ENCODE results near the gene CERK. TPM values are rescaled to one million over a fixed set of nuclear protein-coding genes. Genes with fewer than 3 reads are reported as not detected.

Gene CERK
- total RNA-seq, 1 experiment from 2014 or later = 24.9 TPM

DNA sequence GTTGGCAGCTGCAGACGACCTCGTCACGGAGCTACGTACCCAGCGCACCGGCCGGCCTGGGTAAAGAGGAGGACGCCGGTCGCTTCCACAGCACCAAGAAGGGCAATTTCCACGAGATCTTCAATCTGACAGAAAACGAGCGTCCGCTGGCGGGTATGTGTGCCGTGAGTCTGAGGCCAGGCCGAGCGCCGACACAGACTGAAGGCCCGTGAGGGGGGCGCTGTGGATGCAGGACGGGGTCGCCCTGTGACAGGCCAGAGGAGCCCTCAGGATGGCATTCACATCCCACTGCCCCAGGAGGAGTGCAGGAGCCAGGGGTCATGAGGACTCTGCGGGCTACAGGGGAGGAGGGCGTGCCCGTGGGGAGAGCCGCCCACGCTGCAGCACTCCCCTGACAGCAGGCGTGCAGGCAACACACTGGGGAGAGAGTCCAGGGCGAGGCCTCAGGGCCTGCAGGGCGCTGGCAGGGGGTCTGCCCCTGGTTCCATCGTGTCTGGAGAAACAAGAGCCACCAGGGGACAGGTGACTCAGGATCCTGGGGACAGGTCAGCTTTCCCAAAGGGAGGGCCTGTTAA is 64.3 kb downstream of the CERK start:
- TF ChIP-seq EZH2 (IDR thresholded peaks at IDR 0.05; ENCODE audit: low read depth) = no peak
- TF ChIP-seq, protein P1, sequence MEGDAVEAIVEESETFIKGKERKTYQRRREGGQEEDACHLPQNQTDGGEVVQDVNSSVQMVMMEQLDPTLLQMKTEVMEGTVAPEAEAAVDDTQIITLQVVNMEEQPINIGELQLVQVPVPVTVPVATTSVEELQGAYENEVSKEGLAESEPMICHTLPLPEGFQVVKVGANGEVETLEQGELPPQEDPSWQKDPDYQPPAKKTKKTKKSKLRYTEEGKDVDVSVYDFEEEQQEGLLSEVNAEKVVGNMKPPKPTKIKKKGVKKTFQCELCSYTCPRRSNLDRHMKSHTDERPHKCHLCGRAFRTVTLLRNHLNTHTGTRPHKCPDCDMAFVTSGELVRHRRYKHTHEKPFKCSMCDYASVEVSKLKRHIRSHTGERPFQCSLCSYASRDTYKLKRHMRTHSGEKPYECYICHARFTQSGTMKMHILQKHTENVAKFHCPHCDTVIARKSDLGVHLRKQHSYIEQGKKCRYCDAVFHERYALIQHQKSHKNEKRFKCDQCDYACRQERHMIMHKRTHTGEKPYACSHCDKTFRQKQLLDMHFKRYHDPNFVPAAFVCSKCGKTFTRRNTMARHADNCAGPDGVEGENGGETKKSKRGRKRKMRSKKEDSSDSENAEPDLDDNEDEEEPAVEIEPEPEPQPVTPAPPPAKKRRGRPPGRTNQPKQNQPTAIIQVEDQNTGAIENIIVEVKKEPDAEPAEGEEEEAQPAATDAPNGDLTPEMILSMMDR (conservative IDR thresholded peaks at IDR 0.05) = no peak
- DNase-seq = no peak
- BruUV-seq (replicated peaks) = no TSS peak
- intact Hi-C loops (cut with micrococcal nuclease; ENCODE audit: unreplicated experiment) = no loop called here
- H3K4me1 ChIP-seq (replicated peaks; ENCODE audit: insufficient read depth) = no peaks in the 10 kb centered on the region
- CTCF ChIA-PET = no interaction called here
- POLR2A ChIA-PET (ENCODE audit: unreplicated experiment) = no interaction called here
- H4K20me1 ChIP-seq (ENCODE audit: insufficient read depth) = peaks cover 3% of the 10 kb centered on the region; the same call in 1 of the 2 replicates
- no peaks in the 10 kb centered on the region for H3F3A ChIP-seq (ENCODE audit: insufficient read depth, low read depth)
- no peak overlapping the region for H2AFZ ChIP-seq
- H3K27ac ChIP-seq = no peak overlapping the region
- H3K36me3 ChIP-seq (ENCODE audit: low read depth) = 0 out of 2 replicates have a peak, but pooled peaks cover 3% of the 10 kb centered on the region
- H3K9me2 ChIP-seq (ENCODE audit: insufficient read depth) = no peaks in the 10 kb centered on the region
- H3K79me2 ChIP-seq (ENCODE audit: low read depth) = no peaks in the 10 kb centered on the region
- no peak overlapping the region for H3K4me3 ChIP-seq
- H3K27me3 ChIP-seq (ENCODE audit: insufficient read depth, low read depth) = no peaks in the 10 kb centered on the region
- no peaks in the 10 kb centered on the region for H3K9me3 ChIP-seq (ENCODE audit: insufficient read depth, low read depth)
- H3K4me2 ChIP-seq = no peak overlapping the region

DNA sequence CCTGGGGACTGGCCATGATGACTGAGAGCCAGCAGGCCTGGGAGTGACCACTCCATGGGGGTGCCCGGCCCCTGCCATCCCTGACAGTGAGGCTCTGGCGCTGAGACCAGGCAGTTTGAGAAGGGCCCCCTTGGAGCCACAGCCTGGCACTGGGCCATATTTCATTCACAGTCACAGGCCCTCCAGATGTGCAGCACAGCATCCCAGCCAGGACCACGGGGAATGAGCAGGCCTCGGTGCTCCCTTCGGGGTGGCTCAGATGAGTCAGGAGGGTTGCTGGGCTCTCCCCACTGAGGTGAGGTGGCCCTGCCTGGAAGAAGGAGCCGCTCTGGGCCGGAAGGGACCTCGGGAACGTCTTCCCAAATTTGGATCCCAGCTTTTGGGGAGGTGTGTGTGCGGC is 64.8 kb downstream of the CERK start:
- Histone ChIP-seq H3K79me2 (ENCODE audit: low read depth) (no peaks in the 10 kb centered on the region), H3K4me1 (replicated peaks; ENCODE audit: insufficient read depth) (no peaks in the 10 kb centered on the region), H3K36me3 (ENCODE audit: low read depth) (peaks cover 3% of the 10 kb centered on the region; the same call in 1 of the 2 replicates), H3K4me2 (no peak overlapping the region), H3K4me3 (no peak overlapping the region), H2AFZ (no peak overlapping the region), H3K9me2 (ENCODE audit: insufficient read depth) (no peaks in the 10 kb centered on the region), H3F3A (ENCODE audit: insufficient read depth, low read depth) (no peaks in the 10 kb centered on the region), H3K9me3 (ENCODE audit: insufficient read depth, low read depth) (no peaks in the 10 kb centered on the region), H3K27me3 (ENCODE audit: insufficient read depth, low read depth) (no peaks in the 10 kb centered on the region), H4K20me1 (ENCODE audit: insufficient read depth) (peaks cover 3% of the 10 kb centered on the region; the same call in 1 of the 2 replicates), H3K27ac (no peak overlapping the region)
- ChIA-PET CTCF (no interaction called here), POLR2A (ENCODE audit: unreplicated experiment) (no interaction called here)
- TF ChIP-seq, protein P1 (conservative IDR thresholded peaks at IDR 0.05) = no peak
- TF ChIP-seq EZH2 (IDR thresholded peaks at IDR 0.05; ENCODE audit: low read depth) = no peak
- BruUV-seq (replicated peaks) = no TSS peak
- no peak for DNase-seq
- intact Hi-C loops (cut with micrococcal nuclease; ENCODE audit: unreplicated experiment) = no loop called here

DNA sequence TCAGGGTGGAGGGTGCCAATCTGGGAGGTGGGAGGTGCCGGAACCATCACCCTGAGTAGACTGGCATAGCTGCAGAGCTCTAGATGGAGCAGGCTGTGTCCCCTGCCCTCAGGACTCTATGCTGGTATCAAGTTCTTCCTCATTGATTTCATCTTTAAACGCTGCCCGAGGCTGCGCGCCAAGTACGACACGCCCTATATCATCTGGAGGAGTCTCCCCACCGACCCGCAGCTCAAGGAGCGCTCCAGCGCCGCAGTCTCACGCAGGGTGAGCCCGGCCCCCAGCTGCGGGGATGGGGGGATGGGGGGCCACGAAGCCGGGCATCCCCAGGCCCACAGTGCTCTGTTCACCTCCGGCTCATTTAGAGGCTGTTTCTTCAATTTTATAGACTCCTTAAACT is 65.3 kb downstream of the CERK start:
- Histone ChIP-seq H3K79me2 (ENCODE audit: low read depth) (no peaks in the 10 kb centered on the region), H3K9me2 (ENCODE audit: insufficient read depth) (no peaks in the 10 kb centered on the region), H3K27ac (no peak overlapping the region), H3K9me3 (ENCODE audit: insufficient read depth, low read depth) (no peaks in the 10 kb centered on the region), H2AFZ (no peak overlapping the region), H3F3A (ENCODE audit: insufficient read depth, low read depth) (no peaks in the 10 kb centered on the region), H3K36me3 (ENCODE audit: low read depth) (peaks cover 5% of the 10 kb centered on the region; the same call in 1 of the 2 replicates), H3K4me1 (replicated peaks; ENCODE audit: insufficient read depth) (no peaks in the 10 kb centered on the region), H4K20me1 (ENCODE audit: insufficient read depth) (peaks cover 3% of the 10 kb centered on the region; the same call in 1 of the 2 replicates), H3K27me3 (ENCODE audit: insufficient read depth, low read depth) (no peaks in the 10 kb centered on the region), H3K4me2 (no peak overlapping the region), H3K4me3 (no peak overlapping the region)
- no TSS peak for BruUV-seq (replicated peaks)
- intact Hi-C loops (cut with micrococcal nuclease; ENCODE audit: unreplicated experiment) = no loop called here
- POLR2A ChIA-PET (ENCODE audit: unreplicated experiment) = no interaction called here
- no peak for DNase-seq
- no peak for TF ChIP-seq EZH2 (IDR thresholded peaks at IDR 0.05; ENCODE audit: low read depth)
- TF ChIP-seq, protein P1 (conservative IDR thresholded peaks at IDR 0.05) = no peak
- CTCF ChIA-PET = no interaction called here

All from PC-9 (cell line).